Natural killer cell treated with Interleukin-12 subunit alpha and Interleukin-12 subunit beta and Interleukin-15 and Interleukin-18, amount 100 ng/mL, for 72 hours (primary cell): Measurements from ENCODE around the gene CHPT1. TPM values are rescaled to one million over a fixed set of nuclear protein-coding genes. Genes with fewer than 3 reads are reported as not detected.
"Not testable (repeated sequence)": the region's sequence is repeated elsewhere in the genome, so short reads cannot be mapped to it uniquely, and the experiment has no call there.

Source experiments
- ATAC-seq, 2 donors: fragments of 150-1000 bp; cut with Tn5 transposase in 1 of 2; sonication (Bioruptor Pico), chemical (Tn5 transposase) in 1 of 2; 2 replicates each; pipeline ENCODE4 v1.10.0; 2021
- DNase-seq: peaks from one replicate; pipeline ENCODE4 v3.0.0; 2022; ENCODE audit warnings: low spot score
- H3K27ac Mint-ChIP-seq, 2 donors: 1 replicate in 1 of 2; 2 replicates in 1 of 2; pipeline ENCODE4 v1.8.0; 2022; ENCODE audit warnings: mixed read lengths in 2 of 2, mild to moderate bottlenecking in 1 of 2, moderate library complexity in 1 of 2
- H3K27me3 Mint-ChIP-seq, 2 donors: 1 replicate in 1 of 2; 2 replicates in 1 of 2; pipeline ENCODE4 v1.8.0; 2022; ENCODE audit warnings: mixed read lengths in 2 of 2
- H3K36me3 Mint-ChIP-seq: one replicate; pipeline ENCODE4 v1.8.0; 2022; ENCODE audit warnings: mixed read lengths
- H3K4me1 Mint-ChIP-seq, 2 donors: 1 replicate in 1 of 2; 2 replicates in 1 of 2; pipeline ENCODE4 v1.8.0; 2022; ENCODE audit warnings: low read depth in 2 of 2, mixed read lengths in 2 of 2, mild to moderate bottlenecking in 1 of 2
- H3K4me3 Mint-ChIP-seq: one replicate; pipeline ENCODE4 v1.8.0; 2022; ENCODE audit warnings: mixed read lengths
- H3K9me3 Mint-ChIP-seq: 2 replicates; pipeline ENCODE4 v1.8.0; 2022; ENCODE audit warnings: mixed read lengths
- total RNA-seq, 2 donors: library from RNA; stranded (reverse); gene quantifications; one replicate each; pipeline ENCODE4 v1.2.3, GENCODE V29; 2022

Gene CHPT1
- total RNA-seq, 2 donors from 2014 or later, result 5.3 to 21.0 TPM

DNA sequence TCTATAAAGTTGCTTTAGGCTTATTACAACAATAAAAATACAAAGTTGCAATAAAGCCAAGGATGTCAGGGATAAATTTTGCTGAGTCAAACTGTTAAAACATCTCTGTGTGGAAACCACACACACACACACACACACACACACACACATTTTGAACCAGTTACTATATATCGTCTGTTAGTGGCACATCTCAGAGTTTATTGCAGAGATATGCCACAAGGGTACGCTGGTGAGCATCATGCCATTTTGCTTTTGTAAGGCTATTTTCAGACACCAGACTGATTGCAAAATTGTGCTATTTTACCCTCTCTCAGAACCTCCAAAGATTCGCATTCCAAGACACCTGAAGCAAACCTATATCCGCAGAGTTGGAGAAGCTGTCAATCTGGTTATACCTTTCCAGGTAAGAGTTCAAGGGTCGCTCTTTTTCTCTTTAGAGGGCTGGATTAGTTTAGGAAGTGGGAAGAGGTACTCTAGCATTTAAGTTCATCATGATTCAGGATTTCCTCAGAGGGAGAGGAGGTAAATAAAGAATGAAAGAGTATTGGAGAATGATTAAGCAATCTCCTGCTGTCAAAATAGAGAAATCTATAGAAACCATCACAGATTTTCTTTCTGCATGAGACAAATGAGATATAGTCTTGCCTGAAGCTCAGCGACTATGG lies 27.3 kb upstream of the CHPT1 start:
- DNase-seq (no peak), ATAC-seq (peak; percentile 53 to 61)
- H3K4me3 Mint-ChIP-seq, result no peak overlapping the region
- peaks cover 16 to 19% of the 10 kb centered on the region in 2 donors for H3K27me3 Mint-ChIP-seq
- peak overlapping the region in 1 of 2 donors; percentile 11 for H3K27ac Mint-ChIP-seq
- H3K4me1 Mint-ChIP-seq, result peaks cover 16 to 21% of the 10 kb centered on the region in 2 donors
- H3K9me3 Mint-ChIP-seq, result no peaks in the 10 kb centered on the region
- H3K36me3 Mint-ChIP-seq, result no peaks in the 10 kb centered on the region

DNA sequence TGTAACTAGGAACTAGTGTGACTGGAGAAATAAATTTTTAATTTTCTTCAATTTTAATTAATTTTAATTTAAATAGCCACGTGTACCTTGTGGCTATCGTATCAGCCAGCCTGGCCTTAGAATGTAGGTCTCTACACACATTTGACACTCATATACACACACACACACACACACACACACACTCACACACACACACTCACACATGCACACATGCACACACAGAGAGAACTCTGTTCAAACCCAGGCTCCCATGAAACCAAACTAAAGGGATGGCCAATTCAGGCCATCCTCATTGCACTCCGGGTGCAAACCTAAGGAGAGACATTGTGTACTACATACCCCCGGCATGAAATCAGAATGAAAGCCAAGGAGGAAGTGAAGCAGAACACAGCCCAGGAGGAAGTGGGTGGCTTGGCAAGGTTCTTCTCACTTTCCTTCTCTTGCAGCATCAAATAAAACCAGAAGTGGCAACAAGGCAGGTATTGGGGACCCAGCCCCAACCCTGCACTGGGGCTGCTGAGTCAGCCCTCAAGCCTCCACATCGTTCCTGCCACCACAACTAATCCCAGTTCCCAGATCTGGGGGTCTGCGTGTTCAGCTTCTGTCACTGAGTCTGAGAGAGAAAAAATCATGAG lies 26.2 kb upstream of the CHPT1 start:
- H3K36me3 Mint-ChIP-seq, result no peaks in the 10 kb centered on the region
- H3K27ac Mint-ChIP-seq, result peak overlapping the region in 1 of 2 donors; percentile 14
- H3K4me3 Mint-ChIP-seq, result peak overlapping the region; percentile 49
- H3K4me1 Mint-ChIP-seq, result peaks cover 16 to 21% of the 10 kb centered on the region in 2 donors
- DNase-seq (no peak), ATAC-seq (peak; percentile 78 to 82)
- H3K27me3 Mint-ChIP-seq, result peaks cover 8 to 12% of the 10 kb centered on the region in 2 donors
- H3K9me3 Mint-ChIP-seq, result no peaks in the 10 kb centered on the region

DNA sequence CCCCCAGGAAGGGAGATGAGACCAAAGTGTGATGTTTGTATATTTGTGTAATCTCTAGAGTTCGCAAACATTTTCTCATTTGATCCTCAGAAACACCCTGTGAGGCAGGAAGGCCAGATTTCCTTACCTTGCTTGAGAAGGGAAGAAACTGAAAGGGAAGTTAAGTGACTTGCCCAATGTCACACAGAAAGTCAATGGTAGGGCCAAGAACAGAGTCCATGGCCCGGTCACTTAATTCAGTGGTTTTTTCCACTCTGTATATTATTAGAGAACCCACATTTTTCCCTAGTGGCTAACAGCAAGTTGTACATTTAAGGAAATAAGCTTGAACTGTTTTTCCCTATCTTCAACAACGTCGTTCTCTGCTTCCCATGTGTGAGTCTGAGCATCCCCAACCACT lies 25.6 kb upstream of the CHPT1 start:
- Mint-ChIP-seq H3K27me3 (peaks cover 3 to 9% of the 10 kb centered on the region in 2 donors), H3K4me3 (peak overlapping the region; percentile 49), H3K27ac (peak overlapping the region in 1 of 2 donors; percentile 14), H3K9me3 (no peaks in the 10 kb centered on the region), H3K4me1 (peaks cover 16 to 21% of the 10 kb centered on the region in 2 donors), H3K36me3 (no peaks in the 10 kb centered on the region)
- peak in 1 of 2 donors; percentile 15 for ATAC-seq
- DNase-seq, result no peak

DNA sequence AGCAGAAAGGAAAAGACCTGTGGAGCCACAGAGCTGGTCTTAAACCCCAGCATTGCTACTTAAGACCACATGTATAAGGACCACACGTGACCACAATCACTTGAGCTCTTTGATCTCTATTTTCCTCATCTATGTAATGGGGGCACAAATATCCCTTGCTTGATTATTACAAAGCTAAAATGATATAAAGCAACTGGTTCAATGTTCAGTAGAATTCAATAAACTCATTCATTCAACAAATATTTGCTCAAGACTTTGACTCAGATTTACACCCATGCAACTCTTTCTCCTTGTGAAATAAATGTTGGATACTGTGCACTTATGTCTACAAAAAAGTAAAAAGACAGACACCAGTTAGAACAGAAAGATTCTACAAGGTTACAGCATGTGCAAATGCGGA lies 21.9 kb upstream of the CHPT1 start:
- DNase-seq (no peak), ATAC-seq (no peak)
- Mint-ChIP-seq H3K27ac (no peak overlapping the region), H3K36me3 (no peaks in the 10 kb centered on the region), H3K27me3 (peaks cover 19 to 21% of the 10 kb centered on the region in 2 donors), H3K9me3 (no peaks in the 10 kb centered on the region), H3K4me1 (peaks cover 10 to 19% of the 10 kb centered on the region in 2 donors), H3K4me3 (no peak overlapping the region)

DNA sequence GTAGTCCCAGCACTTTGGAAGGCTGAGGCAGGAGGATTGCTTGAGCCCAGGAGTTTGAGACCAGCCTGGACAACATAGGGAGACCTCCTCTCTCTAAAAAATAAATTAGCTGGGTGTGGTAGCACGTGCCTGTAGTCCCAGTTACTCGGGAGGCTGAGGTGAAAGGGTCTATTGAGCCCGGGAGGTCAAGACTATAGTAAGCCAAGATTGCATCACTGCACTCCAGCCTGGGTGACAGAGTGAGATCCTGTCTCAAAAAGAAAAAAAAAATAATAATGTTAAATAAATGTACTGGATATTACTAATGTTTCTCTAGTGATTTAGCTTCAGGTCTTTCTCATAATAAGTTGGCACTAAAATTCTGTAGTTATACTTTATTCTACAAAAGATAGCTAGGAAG lies 20.9 kb upstream of the CHPT1 start:
- Mint-ChIP-seq H3K27me3 (peaks cover 17 to 21% of the 10 kb centered on the region in 2 donors), H3K4me1 (peaks cover 4 to 12% of the 10 kb centered on the region in 2 donors)
- DNase-seq, H3K36me3 Mint-ChIP-seq, ATAC-seq, H3K4me3 Mint-ChIP-seq, H3K9me3 Mint-ChIP-seq, H3K27ac Mint-ChIP-seq: not testable (repeated sequence)

DNA sequence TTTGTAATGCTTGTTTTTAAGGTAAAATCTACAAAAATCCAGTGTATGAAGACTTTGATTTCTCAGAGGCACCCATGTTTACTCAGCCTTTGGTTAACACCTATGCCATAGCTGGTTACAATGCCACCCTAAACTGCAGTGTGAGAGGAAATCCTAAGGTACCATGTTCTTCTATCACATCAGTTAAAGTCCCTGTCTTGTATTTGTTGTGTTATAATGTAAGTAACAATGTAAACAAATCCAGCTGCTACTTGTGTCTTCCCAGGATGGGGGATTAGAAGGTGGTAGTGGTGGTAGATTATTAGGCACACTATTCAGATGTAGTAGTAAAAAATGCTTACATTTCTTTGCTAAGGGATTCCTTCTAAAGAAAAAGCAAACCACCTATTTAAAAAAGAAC lies 19.4 kb upstream of the CHPT1 start:
- H3K4me1 Mint-ChIP-seq, result peaks cover 0 to 4% of the 10 kb centered on the region in 2 donors

DNA sequence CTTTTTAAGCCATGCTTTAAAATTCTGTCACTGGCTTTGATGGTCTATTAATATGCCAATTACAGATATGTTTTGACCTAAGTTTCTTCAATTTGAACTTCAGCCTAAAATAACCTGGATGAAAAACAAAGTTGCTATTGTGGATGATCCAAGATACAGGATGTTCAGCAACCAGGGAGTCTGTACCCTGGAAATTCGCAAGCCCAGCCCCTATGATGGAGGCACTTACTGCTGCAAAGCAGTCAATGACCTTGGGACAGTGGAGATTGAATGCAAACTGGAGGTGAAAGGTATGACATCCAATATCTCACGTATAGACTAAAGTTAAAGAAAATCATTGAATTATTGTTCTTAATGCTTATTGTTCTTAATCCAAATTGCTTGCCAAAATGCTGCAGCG lies 17.2 kb upstream of the CHPT1 start:
- Mint-ChIP-seq H3K4me3 (no peak overlapping the region), H3K27me3 (peaks cover 20 to 26% of the 10 kb centered on the region in 2 donors), H3K9me3 (no peaks in the 10 kb centered on the region), H3K36me3 (no peaks in the 10 kb centered on the region), H3K27ac (no peak overlapping the region), H3K4me1 (peaks cover 0 to 4% of the 10 kb centered on the region in 2 donors)
- DNase-seq, result no peak
- ATAC-seq, result no peak

More for the DNA sequence above, 19.4 kb upstream of the CHPT1 start:
- DNase-seq (no peak), ATAC-seq (no peak)
- peaks cover 19 to 21% of the 10 kb centered on the region in 2 donors for H3K27me3 Mint-ChIP-seq
- H3K4me3 Mint-ChIP-seq, result no peak overlapping the region
- H3K36me3 Mint-ChIP-seq, result no peaks in the 10 kb centered on the region
- H3K27ac Mint-ChIP-seq, result no peak overlapping the region
- no peaks in the 10 kb centered on the region for H3K9me3 Mint-ChIP-seq

DNA sequence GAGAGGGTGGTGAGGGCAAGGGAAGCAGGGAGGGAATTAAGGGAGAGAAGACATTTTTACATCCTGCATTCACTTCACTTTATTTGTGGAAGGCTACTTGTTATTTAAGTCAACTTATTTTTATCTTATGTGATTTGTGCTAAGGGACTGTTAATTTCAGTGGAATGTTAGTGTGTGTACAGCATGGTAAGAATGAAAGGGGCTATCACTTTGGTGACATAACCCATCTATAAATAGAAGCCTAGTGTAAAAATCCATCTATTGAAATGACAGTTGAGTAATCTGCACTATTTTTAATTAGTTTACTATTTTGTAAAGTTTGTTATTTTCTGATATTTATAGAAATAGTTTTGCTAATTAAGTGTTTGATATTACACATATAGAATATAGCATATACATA lies 16.8 kb upstream of the CHPT1 start:
- peaks cover 20 to 26% of the 10 kb centered on the region in 2 donors for H3K27me3 Mint-ChIP-seq
- no peak for ATAC-seq
- DNase-seq, result no peak
- no peak overlapping the region for H3K27ac Mint-ChIP-seq
- no peak overlapping the region for H3K4me3 Mint-ChIP-seq
- no peaks in the 10 kb centered on the region for H3K36me3 Mint-ChIP-seq
- H3K4me1 Mint-ChIP-seq, result peaks cover 0 to 4% of the 10 kb centered on the region in 2 donors
- no peaks in the 10 kb centered on the region for H3K9me3 Mint-ChIP-seq

DNA sequence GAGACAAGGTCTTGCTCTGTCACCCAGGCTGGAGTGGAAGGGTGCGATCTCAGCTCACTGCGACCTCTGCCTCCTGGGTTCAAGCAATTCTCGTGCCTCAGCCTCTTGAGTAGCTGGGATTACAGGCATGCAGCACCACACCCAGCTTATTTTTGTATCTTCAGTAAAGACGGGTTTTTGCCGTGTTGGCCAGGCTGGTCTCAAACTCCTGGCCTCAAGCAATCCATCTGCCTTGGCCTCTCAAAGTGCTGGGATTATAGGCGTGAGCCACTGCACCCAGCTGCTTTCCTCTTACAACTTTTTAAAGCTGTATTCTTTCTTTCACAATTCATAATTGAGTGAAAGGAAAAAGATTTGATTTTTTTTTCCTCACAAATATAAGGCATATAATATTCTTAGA lies 15.8 kb upstream of the CHPT1 start:
- peaks cover 20 to 26% of the 10 kb centered on the region in 2 donors for H3K27me3 Mint-ChIP-seq
- not testable (repeated sequence) for H3K27ac Mint-ChIP-seq, DNase-seq, H3K36me3 Mint-ChIP-seq, ATAC-seq, H3K4me3 Mint-ChIP-seq, H3K4me1 Mint-ChIP-seq, H3K9me3 Mint-ChIP-seq

DNA sequence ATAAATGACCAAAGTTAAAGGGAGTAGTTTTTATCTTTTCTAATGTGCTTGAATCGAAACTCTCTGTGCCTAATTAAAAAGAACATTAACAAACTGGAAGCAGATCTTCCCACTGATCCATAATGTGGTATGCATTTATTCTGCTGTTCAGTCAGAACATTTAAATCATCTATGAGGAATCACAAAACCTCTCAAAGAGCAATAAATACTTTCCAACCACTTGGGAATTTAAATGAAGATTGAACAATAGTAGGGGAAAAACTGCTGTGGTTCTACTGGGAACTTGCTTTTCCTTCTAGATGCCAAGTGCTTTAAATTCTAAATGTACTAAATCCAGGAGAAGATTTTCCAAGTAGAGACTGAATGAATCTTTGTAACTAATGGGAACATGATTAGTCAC lies 12.3 kb upstream of the CHPT1 start:
- Mint-ChIP-seq H3K36me3 (no peaks in the 10 kb centered on the region), H3K4me1 (no peaks in the 10 kb centered on the region), H3K27ac (no peak overlapping the region), H3K9me3 (no peaks in the 10 kb centered on the region), H3K27me3 (peaks cover 8 to 11% of the 10 kb centered on the region in 2 donors), H3K4me3 (no peak overlapping the region)
- DNase-seq (no peak), ATAC-seq (no peak)

DNA sequence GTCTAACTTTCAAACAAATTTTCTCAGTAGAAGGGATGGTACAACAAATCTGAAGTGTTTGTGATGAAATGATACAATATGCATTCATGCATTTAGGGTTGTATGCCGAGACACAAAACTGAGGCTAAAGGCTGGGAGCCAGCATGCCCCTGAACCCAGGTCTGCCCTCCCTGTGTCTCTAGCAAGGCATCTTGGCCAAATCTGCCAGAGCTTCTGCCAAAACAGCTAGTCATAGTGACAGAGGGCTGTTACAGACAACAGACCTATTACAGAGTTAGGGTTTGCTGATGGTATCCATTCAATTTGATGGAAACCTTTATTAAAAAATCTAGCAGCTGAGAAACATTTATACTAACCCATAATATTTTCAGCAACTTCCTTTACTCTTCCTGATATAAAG lies 11.3 kb upstream of the CHPT1 start:
- H3K4me3 Mint-ChIP-seq, result no peak overlapping the region
- no peak overlapping the region for H3K27ac Mint-ChIP-seq
- H3K36me3 Mint-ChIP-seq, result no peaks in the 10 kb centered on the region
- DNase-seq, result no peak
- peaks cover 8 to 11% of the 10 kb centered on the region in 2 donors for H3K27me3 Mint-ChIP-seq
- H3K4me1 Mint-ChIP-seq, result no peaks in the 10 kb centered on the region
- no peak for ATAC-seq
- no peaks in the 10 kb centered on the region for H3K9me3 Mint-ChIP-seq

DNA sequence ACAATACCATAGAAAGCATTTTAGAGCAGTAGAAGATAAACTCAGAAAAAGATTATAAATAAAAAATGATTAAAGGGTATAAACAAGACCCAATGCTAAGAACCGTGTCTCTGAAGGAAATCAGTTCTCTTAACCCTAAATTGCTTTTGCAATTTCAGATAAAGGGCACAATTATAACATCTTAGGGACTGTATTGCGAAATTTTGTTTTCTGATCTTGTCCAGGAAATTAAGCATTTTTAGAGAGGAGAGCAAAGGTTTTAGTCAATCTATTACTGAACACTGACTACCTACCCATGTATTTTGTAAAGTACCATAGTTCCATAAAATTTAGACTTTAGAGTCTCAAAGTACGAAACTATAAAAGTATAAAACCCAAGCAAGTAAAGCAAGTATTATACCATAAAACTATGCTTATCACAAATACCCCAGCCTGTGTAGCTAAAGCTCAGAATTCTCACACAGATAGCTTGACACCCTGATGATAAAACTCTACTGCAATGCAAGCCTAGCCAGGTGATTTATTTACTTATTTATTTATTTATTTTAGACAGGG lies 6.8 kb upstream of the CHPT1 start:
- H3K27me3 Mint-ChIP-seq, result peaks cover 3 to 6% of the 10 kb centered on the region in 2 donors

DNA sequence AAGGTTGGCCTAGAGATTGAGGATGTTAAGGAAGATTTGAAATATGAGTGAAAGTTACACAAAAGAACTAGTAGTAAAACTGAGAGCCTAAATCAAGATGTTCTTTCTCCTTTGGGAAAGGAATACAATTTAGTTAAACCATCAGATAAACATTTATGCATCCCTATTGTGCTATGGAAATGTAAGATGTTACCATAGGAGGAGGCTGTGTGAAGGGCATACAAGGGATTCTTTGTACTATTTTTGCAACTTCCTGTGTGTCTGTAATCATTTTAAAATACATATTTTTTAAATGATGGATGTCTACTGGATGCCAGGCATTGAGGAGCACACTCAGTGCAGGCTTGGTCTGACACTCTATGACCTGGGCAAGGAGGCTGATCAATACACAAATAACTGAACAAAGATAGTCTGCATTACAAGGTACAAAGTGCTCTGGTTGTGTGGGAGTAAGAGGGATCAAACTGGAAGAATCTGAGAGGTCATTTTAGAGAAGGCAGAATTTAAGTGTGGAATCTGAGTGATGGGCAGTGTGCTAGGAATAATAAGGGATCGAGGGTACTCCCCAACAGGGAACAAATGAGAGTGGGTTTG lies 5.8 kb upstream of the CHPT1 start:
- no peak for ATAC-seq
- H3K4me1 Mint-ChIP-seq, result peaks cover 2 to 4% of the 10 kb centered on the region in 2 donors
- no peak overlapping the region for H3K4me3 Mint-ChIP-seq
- no peaks in the 10 kb centered on the region for H3K36me3 Mint-ChIP-seq
- no peak for DNase-seq
- H3K27ac Mint-ChIP-seq, result no peak overlapping the region
- H3K9me3 Mint-ChIP-seq, result no peaks in the 10 kb centered on the region
- H3K27me3 Mint-ChIP-seq, result peaks cover 3 to 6% of the 10 kb centered on the region in 2 donors

More for the DNA sequence above, 6.8 kb upstream of the CHPT1 start:
- H3K4me3 Mint-ChIP-seq, result no peak overlapping the region
- H3K27ac Mint-ChIP-seq, result no peak overlapping the region
- DNase-seq, result no peak
- no peaks in the 10 kb centered on the region for H3K36me3 Mint-ChIP-seq
- H3K9me3 Mint-ChIP-seq, result no peaks in the 10 kb centered on the region
- ATAC-seq, result no peak
- H3K4me1 Mint-ChIP-seq, result no peaks in the 10 kb centered on the region
